ENCODE measurements around the gene POLR2L. TPM values are rescaled to one million over a fixed set of nuclear protein-coding genes. Genes with fewer than 3 reads are reported as not detected.
A peak's percentile ranks its signal among the peaks of the same experiment; 100 is the strongest.

Gene POLR2L
- total and polyA plus RNA-seq, 4 donors = 57.5 to 152 (median 105) TPM

- no peak for ATAC-seq (ENCODE audit: low FRiP score)
- H3K4me1 ChIP-seq (ENCODE audit: control insufficient read depth in 1 of 2, insufficient read depth in 2 of 2, low read length in 2 of 2) = no peaks in the 10 kb centered on the region
Observed at GRCh38 chr11:846496-847098, 4.3 kb upstream of the POLR2L start.

GRCh38 chr11:845872-846495 is 3.7 kb upstream of the POLR2L start:
- ATAC-seq (ENCODE audit: low FRiP score) = no peak

More at GRCh38 chr11:846496-847098, 4.3 kb upstream of the POLR2L start:
- no peak for DNase-seq
- Histone ChIP-seq H3K27ac (ENCODE audit: low read depth in 1 of 2, low read length in 2 of 2) (no peak overlapping the region), H3K9me3 (ENCODE audit: control insufficient read depth, low read length) (no peaks in the 10 kb centered on the region), H3K27me3 (ENCODE audit: control insufficient read depth in 1 of 2, insufficient read depth in 2 of 2, low read length in 1 of 2) (peaks cover 0 to 2% of the 10 kb centered on the region in 2 donors), H3K36me3 (ENCODE audit: control insufficient read depth in 1 of 2, insufficient read depth in 2 of 2, low read length in 1 of 2) (no peaks in the 10 kb centered on the region), H3K4me3 (ENCODE audit: low read length in 2 of 2) (no peak overlapping the region)
- intact Hi-C loops (cut with DNase I) = loop anchor here (5.0 kb wide), 2 partner anchors 66 to 201 kb away; partner anchors contain the start of gene CHID1 (in 1 of the 2)
- whole genome bisulfite sequencing, 2 donors = 57 to 60% methylated on average over 11 of the region's 11 CpGs

GRCh38 chr11:844693-845644 is 2.6 kb upstream of the POLR2L start:
- peaks cover 0 to 2% of the 10 kb centered on the region in 2 donors for H3K27me3 ChIP-seq (ENCODE audit: control insufficient read depth in 1 of 2, insufficient read depth in 2 of 2, low read length in 1 of 2)
- peak; percentile 93 to 96 for DNase-seq
- no peaks in the 10 kb centered on the region for H3K4me1 ChIP-seq (ENCODE audit: control insufficient read depth in 1 of 2, insufficient read depth in 2 of 2, low read length in 2 of 2)
- no peaks in the 10 kb centered on the region for H3K9me3 ChIP-seq (ENCODE audit: control insufficient read depth, low read length)
- H3K27ac ChIP-seq (ENCODE audit: low read depth in 1 of 2, low read length in 2 of 2) = peak overlapping the region; percentile 15 to 53
- intact Hi-C loops (cut with DNase I) = loop anchor here (5.0 kb wide), 2 partner anchors 67 to 202 kb away; partner anchors contain the start of gene CHID1 (in 1 of the 2)
- no peaks in the 10 kb centered on the region for H3K36me3 ChIP-seq (ENCODE audit: control insufficient read depth in 1 of 2, insufficient read depth in 2 of 2, low read length in 1 of 2)
- ATAC-seq (ENCODE audit: low FRiP score) = peak; percentile 75
- 12 to 13% methylated on average over 29 to 31 of the region's 31 CpGs for WGBS, 2 donors
- peak overlapping the region in 1 of 2 donors; percentile 31 for H3K4me3 ChIP-seq (ENCODE audit: low read length in 2 of 2)

More at GRCh38 chr11:845872-846495, 3.7 kb upstream of the POLR2L start:
- Histone ChIP-seq H3K36me3 (ENCODE audit: control insufficient read depth in 1 of 2, insufficient read depth in 2 of 2, low read length in 1 of 2) (no peaks in the 10 kb centered on the region), H3K4me1 (ENCODE audit: control insufficient read depth in 1 of 2, insufficient read depth in 2 of 2, low read length in 2 of 2) (no peaks in the 10 kb centered on the region), H3K27me3 (ENCODE audit: control insufficient read depth in 1 of 2, insufficient read depth in 2 of 2, low read length in 1 of 2) (peaks cover 0 to 2% of the 10 kb centered on the region in 2 donors), H3K9me3 (ENCODE audit: control insufficient read depth, low read length) (no peaks in the 10 kb centered on the region), H3K27ac (ENCODE audit: low read depth in 1 of 2, low read length in 2 of 2) (no peak overlapping the region), H3K4me3 (ENCODE audit: low read length in 2 of 2) (no peak overlapping the region)
- intact Hi-C loops (cut with DNase I) = loop anchor here (5.0 kb wide), 2 partner anchors 66 to 201 kb away; partner anchors contain the start of gene CHID1 (in 1 of the 2)
- no peak for DNase-seq
- 20% methylated on average over 8 of the region's 8 CpGs for WGBS, 2 donors

GRCh38 chr11:843818-844692 is 1.7 kb upstream of the POLR2L start:
- H3K4me1 ChIP-seq (ENCODE audit: control insufficient read depth in 1 of 2, insufficient read depth in 2 of 2, low read length in 2 of 2) = no peaks in the 10 kb centered on the region
- intact Hi-C loops (cut with DNase I) = no loop called here
- WGBS, 2 donors = 1% methylated on average over 21 to 25 of the region's 25 CpGs

GRCh38 chr11:843086-843734 is 881 bp upstream of the POLR2L start:
- intact Hi-C loops (cut with DNase I) = no loop called here
- ATAC-seq (ENCODE audit: low FRiP score) (no peak), DNase-seq (no peak)
- no peaks in the 10 kb centered on the region for H3K4me1 ChIP-seq (ENCODE audit: control insufficient read depth in 1 of 2, insufficient read depth in 2 of 2, low read length in 2 of 2)
- peak overlapping the region; percentile 60 to 73 for H3K4me3 ChIP-seq (ENCODE audit: low read length in 2 of 2)
- H3K9me3 ChIP-seq (ENCODE audit: control insufficient read depth, low read length) = no peaks in the 10 kb centered on the region
- WGBS, 2 donors = 1% methylated on average over 31 to 53 of the region's 53 CpGs
- H3K27me3 ChIP-seq (ENCODE audit: control insufficient read depth in 1 of 2, insufficient read depth in 2 of 2, low read length in 1 of 2) = peaks cover 0 to 2% of the 10 kb centered on the region in 2 donors
- H3K27ac ChIP-seq (ENCODE audit: low read depth in 1 of 2, low read length in 2 of 2) = peak overlapping the region in 1 of 2 donors; percentile 11
- peaks cover 0 to 3% of the 10 kb centered on the region in 2 donors for H3K36me3 ChIP-seq (ENCODE audit: control insufficient read depth in 1 of 2, insufficient read depth in 2 of 2, low read length in 1 of 2)

More at GRCh38 chr11:843818-844692, 1.7 kb upstream of the POLR2L start:
- Histone ChIP-seq H3K36me3 (ENCODE audit: control insufficient read depth in 1 of 2, insufficient read depth in 2 of 2, low read length in 1 of 2) (no peaks in the 10 kb centered on the region), H3K9me3 (ENCODE audit: control insufficient read depth, low read length) (no peaks in the 10 kb centered on the region), H3K27me3 (ENCODE audit: control insufficient read depth in 1 of 2, insufficient read depth in 2 of 2, low read length in 1 of 2) (peaks cover 0 to 2% of the 10 kb centered on the region in 2 donors), H3K27ac (ENCODE audit: low read depth in 1 of 2, low read length in 2 of 2) (peak overlapping the region; percentile 15 to 69), H3K4me3 (ENCODE audit: low read length in 2 of 2) (peak overlapping the region; percentile 31 to 73)
- ATAC-seq (ENCODE audit: low FRiP score) (peak; percentile 75), DNase-seq (peak; percentile 96 to 98)

- ATAC-seq (ENCODE audit: low FRiP score) (no peak), DNase-seq (no peak)
- intact Hi-C loops (cut with DNase I) = no loop called here
- Histone ChIP-seq H3K27me3 (ENCODE audit: control insufficient read depth in 1 of 2, insufficient read depth in 2 of 2, low read length in 1 of 2) (peaks cover 0 to 2% of the 10 kb centered on the region in 2 donors), H3K4me1 (ENCODE audit: control insufficient read depth in 1 of 2, insufficient read depth in 2 of 2, low read length in 2 of 2) (no peaks in the 10 kb centered on the region), H3K36me3 (ENCODE audit: control insufficient read depth in 1 of 2, insufficient read depth in 2 of 2, low read length in 1 of 2) (peaks cover 0 to 11% of the 10 kb centered on the region in 2 donors), H3K4me3 (ENCODE audit: low read length in 2 of 2) (peak overlapping the region; percentile 73 to 87), H3K27ac (ENCODE audit: low read depth in 1 of 2, low read length in 2 of 2) (peak overlapping the region in 1 of 2 donors; percentile 11), H3K9me3 (ENCODE audit: control insufficient read depth, low read length) (no peaks in the 10 kb centered on the region)
- 0% methylated on average over 16 to 27 of the region's 27 CpGs for WGBS, 2 donors
Observed at GRCh38 chr11:841981-842369, 354 bp downstream of the POLR2L start.

- peaks cover 0 to 2% of the 10 kb centered on the region in 2 donors for H3K27me3 ChIP-seq (ENCODE audit: control insufficient read depth in 1 of 2, insufficient read depth in 2 of 2, low read length in 1 of 2)
- ATAC-seq (ENCODE audit: low FRiP score) (no peak), DNase-seq (no peak)
- intact Hi-C loops (cut with DNase I) = no loop called here
- no peak overlapping the region for H3K27ac ChIP-seq (ENCODE audit: low read depth in 1 of 2, low read length in 2 of 2)
- no peaks in the 10 kb centered on the region for H3K4me1 ChIP-seq (ENCODE audit: control insufficient read depth in 1 of 2, insufficient read depth in 2 of 2, low read length in 2 of 2)
- 62 to 67% methylated on average over 25 of the region's 25 CpGs for WGBS, 2 donors
- H3K4me3 ChIP-seq (ENCODE audit: low read length in 2 of 2) = no peak overlapping the region
- H3K36me3 ChIP-seq (ENCODE audit: control insufficient read depth in 1 of 2, insufficient read depth in 2 of 2, low read length in 1 of 2) = peaks cover 0 to 11% of the 10 kb centered on the region in 2 donors
- no peaks in the 10 kb centered on the region for H3K9me3 ChIP-seq (ENCODE audit: control insufficient read depth, low read length)
Observed at GRCh38 chr11:839875-840617, 2.3 kb downstream of the POLR2L start.

Data from aorta (tissue), 5 donors.